Femur (tissue), 1 donor: ENCODE data around the gene HCN2.

ENCODE experiments used
- DNase-seq: peaks from one replicate; pipeline ENCODE4 v3.0.0-alpha.2; 2017

The HCN2 gene

GRCh38 chr19:642767-643727 is 53.4 kb downstream of the HCN2 start:
- no peak for DNase-seq

DNA sequence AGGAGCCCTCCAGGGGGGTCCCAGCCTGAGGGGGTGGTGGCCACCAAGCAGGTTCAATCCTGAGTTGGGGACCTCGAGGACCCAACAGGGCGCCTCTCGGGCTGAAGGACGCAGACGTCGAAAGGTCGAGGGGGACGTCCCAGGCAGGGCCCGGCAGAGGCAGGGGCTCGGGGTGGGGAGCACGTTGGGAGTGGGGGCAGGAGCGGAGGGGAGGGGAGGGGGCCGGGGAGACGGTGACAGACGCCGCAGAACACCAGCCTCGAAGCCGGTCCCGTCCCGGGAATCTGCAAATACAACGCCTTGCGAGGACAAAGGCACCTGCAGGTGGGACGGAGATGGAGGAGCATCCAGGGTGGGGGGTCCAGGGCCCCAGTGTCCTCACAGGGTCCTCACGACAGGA is 54.1 kb downstream of the HCN2 start:
- DNase-seq: no peak

DNA sequence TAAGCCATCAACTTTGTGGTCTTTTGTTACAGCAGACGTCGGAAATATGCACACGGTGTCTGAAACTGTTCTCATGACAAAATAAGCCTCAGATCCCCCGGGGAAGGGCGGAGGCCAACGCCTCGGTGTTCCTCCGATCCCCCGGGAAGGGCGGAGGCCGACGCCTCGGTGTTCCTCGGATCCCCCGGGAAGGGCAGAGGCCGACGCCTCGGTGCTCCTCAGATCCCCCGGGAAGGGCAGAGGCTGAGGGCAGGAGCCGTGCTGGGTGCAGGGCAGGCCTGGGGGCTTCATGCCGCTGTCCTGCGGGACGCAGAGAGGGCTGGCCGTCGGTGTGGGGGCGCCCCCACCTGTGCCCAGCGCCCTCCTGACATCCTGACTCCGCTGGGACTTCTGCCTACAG is 54.7 kb downstream of the HCN2 start:
- no peak for DNase-seq

- no peak for DNase-seq
These were observed 55.1 kb downstream of the HCN2 start for GRCh38 chr19:644789-645188.

DNA sequence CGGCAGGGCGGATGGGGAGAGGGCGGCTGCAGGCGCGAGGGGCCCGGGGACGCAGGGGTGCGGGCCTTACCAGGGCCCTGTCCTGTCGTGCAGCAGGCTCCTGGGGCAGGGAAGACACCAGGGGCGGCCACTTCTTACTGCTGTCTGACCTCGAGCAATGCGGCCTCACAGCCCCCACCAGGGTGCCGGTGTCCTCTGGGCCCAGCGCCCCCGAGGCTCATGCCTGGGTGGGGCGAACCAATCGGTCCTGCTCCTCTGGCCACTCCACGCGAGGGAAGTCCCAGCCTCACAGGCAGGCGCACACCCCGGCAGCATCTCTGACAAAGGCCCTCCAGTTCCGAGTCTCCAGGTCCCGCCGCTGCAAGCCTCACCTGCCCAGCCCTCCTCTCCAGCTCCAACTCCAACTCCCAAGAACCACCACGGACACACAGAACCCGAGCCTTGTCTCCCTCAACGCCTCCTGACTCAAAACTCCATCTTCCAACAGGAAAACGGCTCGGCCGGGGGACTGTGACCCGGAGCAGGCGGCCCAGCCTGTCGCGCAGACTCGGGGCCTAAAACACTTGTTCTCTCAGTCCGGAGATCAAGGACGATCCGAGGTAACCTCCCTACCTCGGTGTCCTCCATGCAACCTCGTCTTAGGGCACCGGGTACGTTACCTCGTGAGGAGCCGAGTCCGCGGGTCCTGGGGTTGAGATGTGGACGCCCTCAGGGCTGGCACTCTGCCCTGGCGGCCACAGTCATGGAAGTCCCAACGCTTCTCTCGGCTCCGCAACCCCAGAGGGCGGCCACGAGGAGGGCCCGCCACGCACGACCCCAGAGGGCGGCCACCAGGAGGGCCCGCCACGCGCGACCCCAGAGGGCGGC is 56.5 kb downstream of the HCN2 start:
- DNase-seq: no peak

DNA sequence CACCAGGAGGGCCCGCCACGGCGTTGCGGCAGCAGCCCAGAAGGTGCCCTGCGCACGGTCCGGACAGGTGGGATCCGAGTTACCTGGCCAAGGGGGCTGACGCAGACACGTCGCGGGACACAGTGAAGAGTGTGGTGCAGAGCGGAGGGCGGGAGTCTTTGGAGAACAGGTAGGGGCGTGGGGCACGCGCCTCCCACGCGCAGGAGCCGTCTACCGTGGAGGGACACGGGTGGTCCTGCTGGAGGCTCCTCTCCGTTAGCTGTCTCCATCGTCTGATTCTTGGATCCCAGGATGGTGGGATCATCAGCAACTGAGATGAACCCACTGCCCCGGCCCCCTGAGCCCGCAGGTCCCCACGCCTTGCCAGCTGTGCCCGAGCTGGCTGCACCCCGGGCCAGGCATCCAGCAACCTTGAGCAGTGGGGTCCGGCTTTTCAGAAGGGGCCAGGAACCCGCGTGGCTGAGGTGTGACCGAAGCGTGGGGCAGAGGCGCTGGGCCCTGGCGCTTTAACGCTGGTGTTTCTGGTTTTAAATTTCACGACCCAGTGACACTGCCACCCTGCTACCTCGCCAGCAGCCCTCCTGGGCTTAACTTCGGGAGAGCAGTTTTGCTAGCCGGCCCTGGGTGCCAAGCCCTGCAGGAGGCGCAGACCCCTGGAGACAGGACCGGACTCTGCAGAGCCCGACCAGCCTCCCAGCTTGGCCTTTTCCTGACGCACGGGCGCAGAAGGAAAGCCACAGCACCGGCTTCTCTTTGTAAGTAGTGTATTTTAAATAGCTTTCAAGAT is 57.3 kb downstream of the HCN2 start:
- DNase-seq: no peak

DNA sequence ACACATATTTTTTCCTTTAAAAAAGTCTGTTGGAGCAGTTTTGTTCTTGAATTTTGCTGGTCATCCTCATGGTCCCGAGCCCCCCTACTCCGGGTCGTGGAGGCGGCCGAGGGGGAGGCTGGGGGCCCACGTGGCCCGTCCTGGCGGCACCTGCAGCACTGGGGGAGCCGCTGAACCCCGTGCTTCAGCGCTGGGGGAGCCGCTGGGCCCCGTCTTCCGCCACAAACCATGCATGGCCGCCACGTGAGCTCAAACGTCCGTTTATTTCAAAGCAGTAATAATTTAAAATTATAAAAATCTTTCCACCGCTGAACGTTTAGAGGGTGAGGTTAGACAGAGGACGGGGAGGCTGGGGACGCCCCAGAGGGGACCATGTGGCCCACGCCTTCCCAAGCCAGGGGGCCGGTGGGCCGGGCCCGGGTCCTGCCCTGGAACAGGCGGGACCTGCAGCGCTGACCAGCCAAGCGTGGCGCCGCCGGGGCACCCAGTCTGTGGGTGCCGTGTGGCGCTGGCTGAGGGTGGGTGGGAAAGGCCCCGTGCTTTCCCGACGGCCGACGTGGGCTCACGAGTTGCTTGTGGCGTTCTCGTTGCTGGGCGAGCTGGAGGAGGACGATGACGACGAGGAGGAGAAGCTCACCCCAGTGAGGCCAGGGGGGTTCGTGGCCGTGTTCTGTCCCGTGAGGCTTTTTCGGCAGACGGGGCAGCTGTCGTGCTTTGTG is 58.0 kb downstream of the HCN2 start:
- DNase-seq: no peak

- DNase-seq: no peak
These were observed 58.6 kb downstream of the HCN2 start for GRCh38 chr19:648305-648704.

DNA sequence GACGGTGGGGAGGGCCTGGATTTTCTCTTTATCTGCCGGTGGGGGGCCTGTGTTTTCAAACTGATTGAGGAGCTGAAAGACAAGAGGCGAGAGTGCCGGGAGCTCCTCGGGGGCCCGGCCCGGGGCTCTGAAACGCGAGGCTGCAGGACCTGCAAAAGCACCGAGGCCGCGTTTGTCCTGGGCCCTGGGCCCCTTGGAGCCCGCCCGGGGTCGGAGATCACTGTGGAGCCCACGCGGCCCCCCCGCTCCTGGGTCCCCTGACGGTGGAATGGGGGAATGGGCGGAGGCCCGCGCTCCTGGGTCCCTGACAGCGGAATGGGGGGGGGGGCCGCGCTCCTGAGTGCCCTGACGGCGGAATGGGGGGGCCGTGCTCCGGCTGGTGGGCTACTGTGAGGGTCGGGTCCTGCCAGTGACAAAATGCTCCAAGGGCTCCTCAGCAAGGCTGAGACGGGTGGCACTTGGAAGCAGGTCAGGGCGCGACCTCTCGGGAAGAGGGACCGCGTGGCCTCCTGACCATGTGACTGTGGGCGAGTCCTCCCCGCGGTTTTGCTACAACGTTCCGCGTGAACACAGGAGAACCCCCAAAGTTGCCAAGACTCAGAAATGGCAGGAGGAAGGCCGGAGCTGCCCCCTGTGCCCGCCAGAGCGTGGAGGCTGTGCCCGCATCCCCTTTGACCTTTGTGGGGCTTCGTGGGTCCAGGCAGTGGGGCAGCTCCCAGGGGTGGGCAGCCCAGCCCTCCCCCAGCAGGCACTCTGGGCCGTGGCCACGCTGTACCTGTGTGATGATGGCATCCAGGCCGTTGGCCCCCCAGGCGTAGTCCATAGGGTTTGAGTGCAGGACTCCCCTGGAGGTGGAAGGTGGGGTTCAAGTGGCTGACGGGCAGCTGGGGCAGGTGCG is 59.5 kb downstream of the HCN2 start:
- no peak for DNase-seq

DNA sequence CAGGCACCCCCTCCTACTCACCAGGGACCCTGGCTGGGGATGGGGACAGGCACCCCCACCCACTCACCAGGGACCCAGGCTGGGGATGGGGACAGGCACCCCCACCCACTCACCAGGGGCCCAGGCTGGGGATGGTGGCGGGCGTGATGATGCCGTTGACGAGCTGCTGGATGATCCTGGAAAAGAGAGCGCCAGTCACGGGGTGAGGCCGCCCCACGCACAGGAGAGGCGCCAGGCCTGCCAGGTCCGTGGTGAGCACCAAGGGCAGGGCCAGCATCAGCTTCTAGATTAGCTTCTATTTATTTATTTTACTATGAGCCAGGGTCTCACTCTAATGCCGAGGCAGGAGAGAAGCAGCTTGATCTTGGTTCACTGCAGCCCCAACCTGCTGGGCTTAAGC is 60.4 kb downstream of the HCN2 start:
- DNase-seq: no peak

DNA sequence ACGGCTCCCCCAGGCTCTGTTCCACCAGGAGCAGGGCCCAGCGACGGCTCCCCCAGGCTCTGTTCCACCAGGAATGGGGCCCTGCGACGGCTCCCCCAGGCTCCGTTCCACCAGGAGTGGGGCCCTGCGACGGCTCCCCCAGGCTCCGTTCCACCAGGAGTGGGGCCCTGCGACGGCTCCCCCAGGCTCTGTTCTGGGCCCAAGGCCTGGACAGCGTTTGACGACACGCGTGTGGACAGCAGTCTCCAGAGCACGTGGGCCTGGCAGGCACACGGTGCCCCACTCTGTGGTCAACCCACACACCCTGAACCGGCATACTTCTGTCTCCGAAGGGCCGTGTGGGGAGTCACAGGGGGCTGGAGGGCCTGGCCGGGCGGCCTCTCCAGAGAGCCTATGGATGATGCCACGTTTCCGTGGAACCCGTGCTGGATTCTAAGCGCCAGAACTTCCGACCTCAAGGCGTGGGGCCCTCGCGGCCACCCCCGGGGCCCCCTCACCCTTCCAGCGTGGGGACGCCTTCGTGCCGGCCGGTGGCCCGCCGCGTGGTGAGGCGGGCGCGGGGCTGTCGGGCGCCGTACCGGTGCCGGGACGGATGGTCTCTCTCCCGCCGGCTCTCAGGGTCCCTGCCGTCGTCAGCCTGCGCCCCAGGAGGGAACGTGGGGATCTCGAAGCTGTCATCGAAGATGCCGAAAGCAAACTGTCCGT is 61.6 kb downstream of the HCN2 start:
- DNase-seq: no peak

- DNase-seq: no peak
These were observed 62.3 kb downstream of the HCN2 start for GRCh38 chr19:651991-652390.

DNA sequence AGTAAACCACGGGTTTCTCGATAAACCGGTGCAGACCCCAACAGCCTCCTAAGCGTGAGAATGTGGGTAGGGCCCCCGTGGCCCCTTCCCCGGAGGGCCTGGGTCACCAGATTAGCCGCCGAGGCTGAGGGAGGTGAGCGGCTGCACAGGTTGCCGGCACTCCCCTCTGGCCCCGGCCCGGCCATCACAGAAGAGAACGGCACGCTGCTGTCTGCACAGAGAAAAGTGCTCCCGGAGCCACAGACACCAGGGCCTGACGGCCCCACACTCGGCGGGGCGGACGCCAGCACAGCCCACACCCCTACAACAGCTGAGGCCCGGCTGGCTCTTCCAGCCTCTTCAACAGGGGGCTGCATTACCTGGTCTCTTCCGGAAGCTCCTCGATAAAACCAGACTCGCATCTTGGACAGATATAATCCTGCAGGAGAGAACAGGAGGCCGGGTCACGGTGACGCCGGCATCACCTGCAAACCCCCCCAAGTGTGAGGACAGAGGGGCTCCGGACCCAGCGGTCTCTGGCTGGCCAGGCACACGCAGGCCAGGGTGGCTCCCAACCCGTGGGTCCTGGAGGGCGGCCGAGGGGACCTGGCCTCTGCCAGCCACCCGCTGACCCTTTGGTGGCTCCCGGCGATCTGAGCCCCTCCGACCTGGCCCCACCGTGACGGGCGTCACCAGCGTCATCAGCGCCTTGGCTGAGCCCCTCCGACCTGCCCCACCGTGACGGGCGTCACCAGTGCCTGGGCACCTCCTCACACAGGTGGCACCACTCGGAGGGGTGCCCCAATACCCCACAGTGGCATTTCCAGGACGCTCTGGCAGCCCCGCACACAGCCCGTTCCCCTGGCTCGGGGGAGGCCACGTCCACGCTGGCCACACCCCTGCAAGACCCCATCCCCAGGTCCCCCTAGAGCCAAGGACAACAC is 63.0 kb downstream of the HCN2 start:
- no peak for DNase-seq

- DNase-seq: no peak
These were observed 63.7 kb downstream of the HCN2 start for GRCh38 chr19:653425-653824.

DNA sequence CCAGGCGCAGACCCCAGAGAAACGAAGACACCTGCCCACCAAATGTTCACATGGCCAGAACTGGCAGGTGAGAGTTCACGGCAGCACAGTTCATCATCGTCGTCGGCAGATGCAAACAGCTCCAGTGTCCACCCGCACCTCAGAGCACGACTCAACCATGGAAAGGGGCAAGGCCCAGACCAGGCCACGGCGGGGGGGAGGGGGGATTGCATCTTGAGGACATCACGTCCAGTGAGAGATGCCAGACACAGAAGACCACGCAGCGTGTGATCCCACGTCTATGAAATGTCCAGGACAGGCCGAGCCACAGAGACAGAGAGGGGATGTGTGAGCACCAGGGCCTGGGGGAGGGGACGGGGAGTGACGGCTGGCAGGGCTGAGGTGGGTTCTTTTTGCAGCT is 66.0 kb downstream of the HCN2 start:
- DNase-seq: no peak

DNA sequence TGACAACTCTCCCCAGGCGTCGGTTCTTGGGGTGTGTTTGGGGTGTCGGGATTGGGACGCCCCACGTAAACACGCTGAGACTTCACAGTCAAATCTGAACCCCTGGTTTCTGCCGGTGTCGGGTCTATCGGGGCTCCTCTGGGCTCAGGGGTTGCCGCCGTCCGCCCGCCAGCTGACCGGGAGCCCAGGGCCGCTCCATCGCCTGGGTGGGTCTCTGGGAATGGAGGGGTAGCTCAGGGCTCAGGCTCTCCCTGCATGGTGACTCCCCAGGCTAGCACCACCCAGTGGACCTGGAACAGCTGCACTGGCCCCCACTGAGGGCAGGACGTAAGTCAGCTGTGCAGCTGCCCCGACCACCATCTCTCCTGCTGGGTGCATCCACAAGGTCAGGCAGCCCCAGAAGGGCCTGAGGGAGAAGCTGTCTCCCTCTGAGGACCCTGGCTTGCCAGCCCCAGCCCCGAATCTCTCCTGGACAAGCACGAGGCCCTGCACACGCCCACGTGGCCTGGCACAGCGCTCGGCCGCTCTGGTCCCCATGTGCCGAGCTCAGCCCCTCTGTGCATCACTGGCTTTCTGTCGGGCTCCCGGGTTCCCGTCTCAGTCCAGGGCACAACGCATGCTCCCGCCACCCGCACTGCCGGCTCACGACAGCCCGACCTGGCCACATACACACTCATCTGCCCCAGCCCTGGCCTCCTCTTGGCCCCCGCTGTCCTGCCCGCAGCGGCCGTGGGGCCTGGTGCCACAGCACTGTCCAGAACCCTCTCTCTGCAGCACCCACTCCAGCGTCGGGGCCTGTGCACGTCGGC is 67.3 kb downstream of the HCN2 start:
- no peak for DNase-seq

DNA sequence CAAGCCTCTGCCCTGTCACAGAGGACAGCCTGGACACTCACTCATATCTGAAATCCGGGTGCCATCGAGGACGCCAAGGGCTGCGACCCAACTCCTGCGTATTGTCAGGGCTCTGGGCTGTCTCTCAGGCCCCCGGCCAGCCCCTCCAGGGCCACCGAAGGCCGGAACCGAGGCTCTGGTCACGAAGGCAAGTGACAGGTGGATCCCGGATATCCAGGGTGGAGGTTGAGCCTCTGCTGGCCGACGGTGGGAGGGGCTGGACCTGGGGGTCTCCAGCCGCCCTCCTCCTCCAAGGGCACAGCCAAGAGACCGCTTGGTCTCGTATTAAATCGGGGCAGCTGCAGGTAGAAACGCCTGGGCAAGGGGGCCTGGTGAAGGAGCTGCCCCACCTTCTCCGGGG is 67.9 kb downstream of the HCN2 start:
- no peak for DNase-seq

DNA sequence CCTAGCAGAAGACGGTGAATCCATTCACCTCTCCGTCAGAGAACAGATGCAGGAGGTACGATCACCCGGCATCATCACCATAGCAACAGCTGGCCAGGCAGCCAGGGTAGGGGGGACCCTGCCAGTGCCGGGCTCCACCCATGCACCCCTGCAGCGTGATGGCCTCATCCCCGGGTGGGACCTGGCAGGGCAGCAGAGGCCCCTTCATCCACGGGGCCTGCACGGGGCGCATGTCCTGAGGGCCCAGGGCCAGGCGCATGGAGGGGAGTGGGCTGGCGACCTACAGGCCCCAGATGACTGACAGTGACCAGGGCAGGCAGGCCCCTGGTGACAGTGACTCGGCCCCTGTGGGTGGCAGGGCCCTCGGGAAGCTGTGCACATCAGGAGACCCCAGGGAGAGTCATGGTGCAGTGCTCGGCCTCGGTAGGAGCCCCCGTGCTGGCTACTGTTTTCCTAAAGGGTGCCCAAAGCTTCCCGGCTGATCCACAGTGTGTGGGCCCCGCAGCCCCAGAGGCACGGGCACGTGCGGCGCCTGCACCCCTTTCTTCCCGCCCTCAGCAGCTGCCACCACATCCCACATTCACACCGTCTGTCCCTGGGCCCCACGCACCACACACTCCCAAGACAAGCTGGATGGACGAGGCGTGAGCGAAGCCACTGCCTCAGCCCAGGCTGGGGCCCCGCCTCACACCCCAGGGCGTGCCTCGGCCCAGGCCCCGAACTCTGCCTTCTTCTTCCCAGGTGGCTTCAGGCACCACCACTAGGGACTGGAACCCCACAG is 68.6 kb downstream of the HCN2 start:
- no peak for DNase-seq
